Glomerular visceral epithelial cell (primary cell): ENCODE measurements around the gene SDHA.
"Not testable (repeated sequence)": the region's sequence is repeated elsewhere in the genome, so short reads cannot be mapped to it uniquely, and the experiment has no call there.

ENCODE experiments used
- DNase-seq: peaks from one replicate; pipeline ENCODE4 v3.0.0-alpha.2; 2016; ENCODE audit errors: extremely low spot score

Gene SDHA

DNA sequence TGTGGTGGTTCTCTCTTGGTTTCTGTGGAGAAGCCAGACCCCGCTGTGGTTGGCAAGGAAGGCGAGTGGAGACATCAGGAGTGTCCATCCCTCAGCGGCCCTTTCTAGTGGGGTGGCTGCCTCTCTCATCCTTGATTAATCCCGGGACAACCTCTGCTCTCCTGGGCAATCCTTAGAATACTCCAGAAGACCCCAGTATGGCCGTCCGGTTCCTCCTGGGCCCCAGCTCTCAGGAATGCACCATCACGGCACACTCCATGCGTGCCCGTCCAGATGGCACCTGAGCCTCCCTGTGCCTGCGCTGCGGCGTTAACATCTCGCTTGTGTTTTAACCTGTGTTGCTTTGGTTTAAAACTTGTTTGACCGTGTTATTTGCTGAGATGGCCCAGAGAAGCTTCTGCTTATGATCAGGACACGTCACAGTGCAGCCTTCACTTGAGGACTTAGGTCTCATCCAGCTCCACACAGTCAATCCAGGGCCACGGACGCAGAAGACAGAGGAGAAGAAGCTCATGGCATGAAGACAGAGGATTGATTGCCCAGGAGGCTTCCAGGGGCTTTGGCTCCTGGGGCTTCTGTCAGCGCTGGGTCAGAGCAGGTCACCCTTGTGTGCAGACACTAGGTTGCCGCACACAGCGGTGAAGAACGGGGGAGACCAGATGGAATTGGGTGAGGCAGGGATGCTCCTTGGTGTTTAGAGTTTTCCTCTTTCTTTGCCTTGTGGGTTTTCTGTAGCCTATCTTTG, 82.7 kb downstream of the SDHA start:
- DNase-seq = not testable (repeated sequence)

DNA sequence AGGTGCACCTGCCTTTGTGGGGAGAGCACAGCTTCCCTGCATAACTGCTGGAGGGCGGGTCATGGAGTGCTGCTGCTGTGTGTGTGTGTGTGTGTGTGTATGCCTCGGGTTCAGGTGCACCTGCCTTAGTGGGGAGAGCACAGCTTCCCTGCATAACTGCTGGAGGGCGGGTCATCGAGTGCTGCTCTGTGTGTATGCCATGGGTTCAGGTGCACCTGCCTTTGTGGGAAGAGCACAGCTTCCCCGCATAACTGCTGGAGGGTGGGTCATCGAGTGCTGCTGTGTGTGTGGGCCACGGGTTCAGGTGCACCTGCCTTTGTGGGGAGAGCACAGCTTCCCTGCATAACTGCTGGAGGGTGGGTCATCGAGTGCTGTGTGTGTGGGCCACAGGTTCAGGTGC, 84.3 kb downstream of the SDHA start:
- not testable (repeated sequence) for DNase-seq

DNA sequence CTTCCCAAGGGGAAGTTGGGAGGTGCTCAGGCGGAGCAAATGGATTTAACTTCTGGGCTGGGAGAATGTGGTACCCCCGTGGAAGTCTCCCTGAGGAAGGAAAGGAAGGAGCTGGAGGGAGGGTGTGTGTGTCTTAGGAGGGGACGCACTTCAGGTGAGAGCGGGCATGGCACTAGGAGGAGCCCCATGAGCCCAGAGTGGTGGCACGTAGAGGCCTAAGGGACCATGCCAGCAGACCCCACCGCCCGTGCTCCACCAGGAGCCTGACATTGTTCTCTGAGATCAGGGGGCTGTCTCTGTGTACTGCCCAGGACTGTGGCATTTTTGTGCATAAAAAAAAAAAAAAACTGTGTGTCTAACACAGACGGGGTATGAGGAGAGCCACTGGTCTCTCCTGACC, 84.8 kb downstream of the SDHA start:
- DNase-seq = no peak

DNA sequence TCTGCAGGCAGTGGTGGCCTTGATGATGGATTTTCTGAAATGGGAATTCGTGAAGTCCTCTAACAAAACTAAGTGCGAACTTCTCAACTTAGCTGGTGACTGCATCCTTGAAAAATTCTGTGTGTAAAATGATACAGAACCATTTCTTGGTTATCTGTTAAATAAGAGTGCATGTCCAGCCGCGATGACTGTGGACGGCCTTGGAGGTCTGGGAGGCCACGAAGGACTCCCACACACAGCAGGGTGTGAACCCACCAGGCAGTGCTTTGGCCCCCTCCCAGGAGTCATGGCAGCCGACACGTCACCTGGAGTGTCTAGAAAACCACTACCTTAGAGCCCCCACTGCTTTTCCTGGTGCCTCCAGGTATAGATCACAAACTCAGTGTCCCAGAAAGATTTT, 85.6 kb downstream of the SDHA start:
- DNase-seq = not testable (repeated sequence)

DNA sequence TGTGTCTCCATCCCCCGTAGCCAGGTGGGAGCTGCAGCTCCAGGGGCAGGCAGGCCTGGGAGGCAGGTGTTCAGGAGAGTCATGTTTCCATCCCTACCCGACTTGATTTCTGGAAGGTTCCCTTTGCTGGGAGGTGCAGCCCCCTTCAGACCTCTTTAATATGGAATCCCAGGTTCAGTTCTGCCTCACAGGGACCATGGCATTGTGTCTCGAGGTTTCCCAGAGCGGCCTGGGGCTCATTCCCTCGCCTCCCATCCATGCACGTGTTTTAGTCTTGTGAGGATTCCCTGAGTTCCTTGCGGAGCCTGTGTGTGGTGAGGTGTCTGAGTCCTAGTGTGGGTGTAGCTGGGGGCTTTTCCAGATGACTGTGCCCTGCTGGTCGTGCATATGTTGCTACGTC, 86.9 kb downstream of the SDHA start:
- DNase-seq = no peak

DNA sequence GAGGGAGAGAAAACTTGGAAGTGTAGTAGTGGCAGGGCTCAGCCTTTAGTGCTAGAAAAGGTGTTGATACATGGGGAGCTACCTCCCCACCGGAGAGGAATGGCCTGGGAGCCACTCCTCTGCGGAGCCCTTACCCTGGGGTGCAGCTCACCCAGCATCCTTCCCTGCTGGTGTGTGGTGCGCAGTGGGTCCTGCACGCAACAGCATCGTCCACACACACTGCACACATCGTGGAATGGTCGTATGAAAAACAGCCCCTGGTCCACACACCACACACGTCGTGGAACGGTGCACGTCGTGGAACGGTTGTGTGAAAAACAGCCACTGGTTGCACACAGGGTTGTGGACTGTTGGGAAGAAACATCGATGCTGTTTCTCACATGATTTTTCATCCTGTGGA, 87.3 kb downstream of the SDHA start:
- no peak for DNase-seq

DNA sequence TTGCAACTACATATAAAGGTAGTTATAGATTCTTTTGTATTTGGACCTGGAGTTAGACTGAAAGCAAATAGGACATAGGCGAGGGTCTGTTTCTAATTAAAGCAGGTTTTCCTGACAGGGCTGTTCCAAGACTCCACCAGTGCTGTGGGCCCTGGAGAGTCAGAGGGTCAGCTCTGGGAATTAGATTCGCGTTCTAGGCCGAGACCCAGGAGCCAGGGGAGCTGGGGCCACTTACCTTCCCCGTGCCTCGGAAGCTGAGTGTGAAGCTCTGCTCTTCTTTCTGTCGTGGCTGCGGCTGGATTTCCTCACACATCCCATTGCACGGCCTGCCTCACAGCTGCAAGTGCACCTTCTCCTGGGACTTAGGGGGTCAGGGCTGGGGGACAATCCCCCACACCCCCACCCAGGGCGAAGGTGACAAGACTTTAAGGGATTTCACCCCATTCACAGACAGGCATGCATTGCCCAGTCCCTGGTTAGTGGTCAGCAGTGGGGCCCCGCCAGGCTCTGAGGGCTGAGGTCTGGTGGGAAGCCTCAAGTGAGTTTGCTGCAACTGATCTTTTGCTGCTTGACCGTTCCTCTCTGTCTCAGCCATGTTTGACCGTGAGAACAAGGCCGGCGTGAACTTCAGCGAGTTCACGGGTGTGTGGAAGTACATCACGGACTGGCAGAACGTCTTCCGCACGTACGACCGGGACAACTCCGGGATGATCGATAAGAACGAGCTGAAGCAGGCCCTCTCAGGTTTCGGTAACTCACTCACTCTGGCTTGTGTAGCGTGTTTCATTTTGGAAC, 88.1 kb downstream of the SDHA start:
- DNase-seq = no peak
